Measurements from ENCODE around the gene DLEU7.

The DLEU7 gene

DNA sequence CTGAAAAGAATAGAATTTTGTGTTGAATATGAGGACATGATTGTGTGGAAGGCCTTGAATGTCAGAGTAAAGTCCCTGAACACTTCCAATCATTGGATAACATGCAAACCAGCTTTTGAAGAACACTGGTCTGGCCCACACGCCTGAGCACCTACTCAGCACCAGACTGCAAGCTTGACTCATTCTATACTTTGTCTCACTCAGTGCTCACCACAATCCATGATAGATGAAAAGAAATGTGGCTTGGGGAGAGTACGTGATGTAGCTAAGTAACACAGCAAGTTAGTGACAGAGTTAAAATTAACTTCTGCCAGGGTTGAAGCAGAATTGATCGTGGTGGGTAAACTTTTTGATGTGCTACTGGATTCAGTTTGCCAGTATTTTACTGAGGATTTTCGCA lies 12.0 kb downstream of the DLEU7 start:
- Histone ChIP-seq H3K27ac (no peak overlapping the region), H3K4me3 (ENCODE audit: low read depth, low read length) (no peak overlapping the region), H3K36me3 (no peaks in the 10 kb centered on the region), H3K9me3 (ENCODE audit: severe bottlenecking) (no peaks in the 10 kb centered on the region), H3K27me3 (ENCODE audit: insufficient read depth, low read depth, severe bottlenecking) (no peaks in the 10 kb centered on the region)
- no peak for TF ChIP-seq CTCF (IDR thresholded peaks at IDR 0.05; ENCODE audit: low read depth, low read length)
- no peak for DNase-seq

- Histone ChIP-seq H3K27me3 (ENCODE audit: insufficient read depth, low read depth, severe bottlenecking) (no peaks in the 10 kb centered on the region), H3K4me3 (ENCODE audit: low read depth, low read length) (no peak overlapping the region), H3K27ac (no peak overlapping the region), H3K9me3 (ENCODE audit: severe bottlenecking) (no peaks in the 10 kb centered on the region), H3K36me3 (no peaks in the 10 kb centered on the region)
- no peak for TF ChIP-seq CTCF (IDR thresholded peaks at IDR 0.05; ENCODE audit: low read depth, low read length)
- no peak for DNase-seq
Observed at GRCh38 chr13:50829896-50830295, 13.6 kb downstream of the DLEU7 start.

DNA sequence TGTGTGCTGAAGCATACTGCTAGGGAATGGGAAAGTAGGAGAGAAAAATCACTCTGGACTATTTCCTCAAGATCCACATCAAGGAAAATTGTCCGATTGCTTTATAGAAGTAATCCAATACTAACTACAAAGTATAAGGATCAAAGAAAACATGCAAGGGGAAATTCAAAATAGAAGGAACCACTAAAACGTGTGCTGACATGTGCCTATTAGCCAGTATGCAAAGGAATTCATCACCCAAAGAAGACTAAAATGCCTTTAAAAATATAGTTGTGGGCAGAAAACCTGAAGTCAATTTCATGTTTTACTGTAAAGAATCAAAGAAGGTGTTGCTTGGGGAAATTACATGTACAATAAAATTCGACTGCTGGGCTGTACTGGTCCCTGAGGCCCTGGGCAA lies 14.3 kb downstream of the DLEU7 start:
- H3K27me3 ChIP-seq (ENCODE audit: insufficient read depth, low read depth, severe bottlenecking): no peaks in the 10 kb centered on the region
- no peaks in the 10 kb centered on the region for H3K36me3 ChIP-seq
- H3K4me3 ChIP-seq (ENCODE audit: low read depth, low read length): no peak overlapping the region
- DNase-seq: no peak
- TF ChIP-seq CTCF (IDR thresholded peaks at IDR 0.05; ENCODE audit: low read depth, low read length): no peak
- no peak overlapping the region for H3K27ac ChIP-seq
- no peaks in the 10 kb centered on the region for H3K9me3 ChIP-seq (ENCODE audit: severe bottlenecking)

- TF ChIP-seq CTCF (IDR thresholded peaks at IDR 0.05; ENCODE audit: low read depth, low read length): no peak
- Histone ChIP-seq H3K4me3 (ENCODE audit: low read depth, low read length) (no peak overlapping the region), H3K36me3 (no peaks in the 10 kb centered on the region), H3K27ac (no peak overlapping the region), H3K27me3 (ENCODE audit: insufficient read depth, low read depth, severe bottlenecking) (no peaks in the 10 kb centered on the region), H3K9me3 (ENCODE audit: severe bottlenecking) (no peaks in the 10 kb centered on the region)
- DNase-seq: no peak
Observed at GRCh38 chr13:50826035-50826434, 17.5 kb downstream of the DLEU7 start.

DNA sequence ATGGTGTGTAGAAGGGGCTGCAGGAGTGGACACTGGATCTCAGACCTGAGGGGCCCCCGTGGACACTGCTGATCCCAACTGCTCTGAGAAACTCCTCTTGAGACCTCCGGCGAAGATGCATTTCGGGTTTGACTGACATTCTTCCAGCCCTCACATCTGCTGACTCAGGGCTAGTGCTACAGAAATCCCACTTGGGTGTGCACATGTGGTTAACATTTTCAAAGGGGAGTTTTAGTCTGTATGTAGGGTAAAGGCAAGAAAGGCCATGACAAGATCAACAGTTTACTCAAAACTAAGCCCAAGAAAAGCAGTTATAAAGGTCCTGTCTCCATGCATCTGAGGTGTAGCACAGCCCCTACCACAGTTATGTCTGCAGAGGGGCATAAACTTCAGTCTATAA lies 31.2 kb downstream of the DLEU7 start:
- Histone ChIP-seq H3K36me3 (no peaks in the 10 kb centered on the region), H3K27me3 (ENCODE audit: insufficient read depth, low read depth, severe bottlenecking) (no peaks in the 10 kb centered on the region), H3K9me3 (ENCODE audit: severe bottlenecking) (no peaks in the 10 kb centered on the region), H3K4me3 (ENCODE audit: low read depth, low read length) (no peak overlapping the region), H3K27ac (no peak overlapping the region)
- DNase-seq: no peak
- no peak for TF ChIP-seq CTCF (IDR thresholded peaks at IDR 0.05; ENCODE audit: low read depth, low read length)

- DNase-seq: no peak
- Histone ChIP-seq H3K27ac (no peak overlapping the region), H3K9me3 (ENCODE audit: severe bottlenecking) (no peaks in the 10 kb centered on the region), H3K27me3 (ENCODE audit: insufficient read depth, low read depth, severe bottlenecking) (no peaks in the 10 kb centered on the region), H3K4me3 (ENCODE audit: low read depth, low read length) (no peak overlapping the region), H3K36me3 (no peaks in the 10 kb centered on the region)
- no peak for TF ChIP-seq CTCF (IDR thresholded peaks at IDR 0.05; ENCODE audit: low read depth, low read length)
Observed at GRCh38 chr13:50810998-50811397, 32.5 kb downstream of the DLEU7 start.

All from WERI-Rb-1 (cell line).